Daoy (cell line): Measurements from ENCODE around the gene LUC7L. TPM values are rescaled to one million over a fixed set of nuclear protein-coding genes. Genes with fewer than 3 reads are reported as not detected.
"Not testable (repeated sequence)": the region's sequence is repeated elsewhere in the genome, so short reads cannot be mapped to it uniquely, and the experiment has no call there.

Experiments
- DNase-seq: peaks from one replicate; pipeline ENCODE4 v3.0.0-alpha.2; 2015; ENCODE audit warnings: low read depth
- total RNA-seq: library from RNA; depleted of rRNA; stranded (reverse); fragments of >200 nt; shearing (Covaris generic); gene quantifications from 2 replicates; pipeline ENCODE4 v1.2.3, GENCODE V29; 2014

LUC7L gene
- total RNA-seq, 1 experiment from 2014 or later: 42.3 TPM

- DNase-seq: peak; percentile 46
These were observed 49.1 kb downstream of the LUC7L start, which contains the start of gene HBQ1 for GRCh38 chr16:180101-180675. Gene HBQ1 (plus strand): TSS chr16:180459. CDS start chr16:180487, 28 bp downstream.

DNA sequence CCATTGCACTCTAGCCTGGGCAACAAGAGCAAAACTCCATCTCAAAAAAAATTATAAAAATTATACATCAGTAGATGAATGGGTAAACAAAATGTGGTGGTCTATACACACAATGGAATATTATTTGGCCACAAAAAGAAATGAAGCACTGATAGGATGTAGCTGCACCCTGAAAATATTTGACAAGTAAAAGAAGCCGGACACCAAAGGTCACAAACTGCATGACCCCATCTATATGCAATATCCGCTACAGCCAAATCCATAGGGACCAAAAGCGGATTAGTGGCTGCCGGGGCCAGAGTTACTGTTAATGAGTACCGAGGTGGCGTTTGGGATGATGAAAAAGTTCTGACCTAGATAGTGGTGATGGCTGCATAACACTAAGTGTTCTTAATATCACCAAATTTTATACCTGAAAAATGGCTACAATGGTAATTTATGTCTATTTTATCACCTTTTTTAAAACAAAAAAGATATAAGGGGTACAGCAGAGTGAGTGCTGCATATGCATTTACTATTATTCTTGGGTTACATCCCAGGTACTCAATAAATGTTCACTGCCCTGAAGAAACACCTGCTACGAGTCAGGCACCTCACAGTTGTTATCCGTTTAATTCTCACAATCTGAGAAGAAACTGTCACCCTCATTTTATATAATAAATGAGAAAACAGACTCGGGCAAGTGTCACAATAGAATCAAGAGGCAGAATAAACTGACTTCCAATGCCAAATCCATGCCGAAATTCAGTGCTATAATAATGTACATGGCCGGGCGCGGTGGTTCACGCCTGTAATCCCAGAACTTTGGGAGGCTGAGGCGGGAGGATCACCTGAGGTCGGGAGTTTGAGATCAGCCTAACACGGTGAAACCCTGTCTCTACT, 49.8 kb downstream of the LUC7L start:
- DNase-seq: no peak

DNA sequence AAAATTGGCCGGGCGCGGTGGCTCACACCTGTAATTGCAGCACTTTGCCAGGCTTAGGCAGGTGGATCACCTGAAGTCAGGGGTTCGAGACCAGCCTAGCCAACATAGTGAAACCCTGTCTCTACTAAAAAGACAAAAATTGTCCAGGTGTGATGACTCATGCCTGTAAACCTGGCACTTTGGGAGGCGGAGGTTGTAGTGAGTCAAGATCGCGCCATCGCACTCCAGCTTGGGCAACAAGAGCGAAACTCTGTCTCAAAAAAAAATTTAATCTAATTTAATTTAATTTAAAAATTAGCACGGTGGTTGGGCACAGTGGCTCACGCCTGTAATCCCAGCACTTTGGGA, 50.6 kb downstream of the LUC7L start:
- DNase-seq: no peak

- no peak for DNase-seq
These were observed 51.1 kb downstream of the LUC7L start for GRCh38 chr16:177981-178667.

GRCh38 chr16:177394-177822, 51.8 kb downstream of the LUC7L start:
- no peak for DNase-seq

- not testable (repeated sequence) for DNase-seq
These were observed 52.5 kb downstream of the LUC7L start, which contains the start of gene HBA1 for GRCh38 chr16:176477-177382. Gene HBA1 (plus strand): TSS chr16:176680. CDS start chr16:176717, 37 bp downstream.

DNA sequence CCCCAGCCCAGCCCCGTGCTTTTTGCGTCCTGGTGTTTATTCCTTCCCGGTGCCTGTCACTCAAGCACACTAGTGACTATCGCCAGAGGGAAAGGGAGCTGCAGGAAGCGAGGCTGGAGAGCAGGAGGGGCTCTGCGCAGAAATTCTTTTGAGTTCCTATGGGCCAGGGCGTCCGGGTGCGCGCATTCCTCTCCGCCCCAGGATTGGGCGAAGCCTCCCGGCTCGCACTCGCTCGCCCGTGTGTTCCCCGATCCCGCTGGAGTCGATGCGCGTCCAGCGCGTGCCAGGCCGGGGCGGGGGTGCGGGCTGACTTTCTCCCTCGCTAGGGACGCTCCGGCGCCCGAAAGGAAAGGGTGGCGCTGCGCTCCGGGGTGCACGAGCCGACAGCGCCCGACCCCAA, 53.2 kb downstream of the LUC7L start:
- DNase-seq: not testable (repeated sequence)

DNA sequence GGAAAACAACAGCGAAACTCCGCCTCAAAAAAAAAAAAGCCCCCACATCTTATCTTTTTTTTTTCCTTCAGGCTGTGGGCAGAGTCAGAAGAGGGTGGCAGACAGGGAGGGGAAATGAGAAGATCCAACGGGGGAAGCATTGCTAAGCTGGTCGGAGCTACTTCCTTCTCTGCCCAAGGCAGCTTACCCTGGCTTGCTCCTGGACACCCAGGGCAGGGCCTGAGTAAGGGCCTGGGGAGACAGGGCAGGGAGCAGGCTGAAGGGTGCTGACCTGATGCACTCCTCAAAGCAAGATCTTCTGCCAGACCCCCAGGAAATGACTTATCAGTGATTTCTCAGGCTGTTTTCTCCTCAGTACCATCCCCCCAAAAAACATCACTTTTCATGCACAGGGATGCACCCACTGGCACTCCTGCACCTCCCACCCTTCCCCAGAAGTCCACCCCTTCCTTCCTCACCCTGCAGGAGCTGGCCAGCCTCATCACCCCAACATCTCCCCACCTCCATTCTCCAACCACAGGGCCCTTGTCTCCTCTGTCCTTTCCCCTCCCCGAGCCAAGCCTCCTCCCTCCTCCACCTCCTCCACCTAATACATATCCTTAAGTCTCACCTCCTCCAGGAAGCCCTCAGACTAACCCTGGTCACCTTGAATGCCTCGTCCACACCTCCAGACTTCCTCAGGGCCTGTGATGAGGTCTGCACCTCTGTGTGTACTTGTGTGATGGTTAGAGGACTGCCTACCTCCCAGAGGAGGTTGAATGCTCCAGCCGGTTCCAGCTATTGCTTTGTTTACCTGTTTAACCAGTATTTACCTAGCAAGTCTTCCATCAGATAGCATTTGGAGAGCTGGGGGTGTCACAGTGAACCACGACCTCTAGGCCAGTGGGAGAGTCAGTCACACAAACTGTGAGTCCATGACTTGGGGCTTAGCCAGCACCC, 54.0 kb downstream of the LUC7L start:
- no peak for DNase-seq

- DNase-seq: peak; percentile 38
These were observed 55.1 kb downstream of the LUC7L start for GRCh38 chr16:173928-174769.

GRCh38 chr16:173211-173854, 55.9 kb downstream of the LUC7L start:
- DNase-seq: not testable (repeated sequence)

DNA sequence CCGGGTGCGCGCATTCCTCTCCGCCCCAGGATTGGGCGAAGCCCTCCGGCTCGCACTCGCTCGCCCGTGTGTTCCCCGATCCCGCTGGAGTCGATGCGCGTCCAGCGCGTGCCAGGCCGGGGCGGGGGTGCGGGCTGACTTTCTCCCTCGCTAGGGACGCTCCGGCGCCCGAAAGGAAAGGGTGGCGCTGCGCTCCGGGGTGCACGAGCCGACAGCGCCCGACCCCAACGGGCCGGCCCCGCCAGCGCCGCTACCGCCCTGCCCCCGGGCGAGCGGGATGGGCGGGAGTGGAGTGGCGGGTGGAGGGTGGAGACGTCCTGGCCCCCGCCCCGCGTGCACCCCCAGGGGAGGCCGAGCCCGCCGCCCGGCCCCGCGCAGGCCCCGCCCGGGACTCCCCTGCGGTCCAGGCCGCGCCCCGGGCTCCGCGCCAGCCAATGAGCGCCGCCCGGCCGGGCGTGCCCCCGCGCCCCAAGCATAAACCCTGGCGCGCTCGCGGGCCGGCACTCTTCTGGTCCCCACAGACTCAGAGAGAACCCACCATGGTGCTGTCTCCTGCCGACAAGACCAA, 56.8 kb downstream of the LUC7L start, which contains the start of gene HBA2:
Gene HBA2, plus strand, starts transcription at position 503 of the 568 bp plus-strand sequence. Its CDS starts 37 bp downstream, at position 540.
- not testable (repeated sequence) for DNase-seq

- DNase-seq: no peak
These were observed 58.5 kb downstream of the LUC7L start for GRCh38 chr16:170788-171187.

GRCh38 chr16:170088-170507, 59.2 kb downstream of the LUC7L start:
- DNase-seq: peak; percentile 38

GRCh38 chr16:169014-169413, 60.2 kb downstream of the LUC7L start:
- DNase-seq: no peak

GRCh38 chr16:168424-168823, 60.8 kb downstream of the LUC7L start:
- DNase-seq: peak; percentile 29

DNA sequence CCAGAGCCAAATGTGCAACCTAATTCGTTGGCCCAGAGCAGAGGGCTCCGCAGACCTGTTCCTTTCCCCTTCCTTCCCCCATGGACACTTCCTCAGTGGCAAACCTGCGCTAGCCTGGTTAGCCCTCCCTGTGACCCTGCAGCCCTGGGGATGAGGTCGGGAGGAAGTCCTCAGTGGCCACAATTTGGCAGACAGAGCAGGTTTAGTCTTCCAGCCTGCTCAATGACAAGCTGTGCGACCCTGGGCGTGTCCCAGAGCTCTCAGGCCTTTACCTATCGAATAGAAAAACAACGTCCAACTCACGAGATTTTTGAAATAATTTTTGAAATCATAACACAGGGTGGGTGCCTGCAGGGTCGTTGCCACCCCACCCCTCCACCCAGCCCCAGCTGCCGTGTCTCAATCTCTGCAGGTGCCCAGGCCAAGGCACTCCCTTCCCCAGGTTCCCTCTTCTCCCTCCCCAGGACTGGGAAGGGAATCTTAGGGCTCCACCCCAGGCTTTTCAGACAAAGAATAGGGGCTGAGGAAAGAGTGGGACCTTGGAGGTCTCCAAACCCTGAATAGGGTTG, 62.0 kb downstream of the LUC7L start:
- DNase-seq: no peak

- DNase-seq: no peak
These were observed 62.7 kb downstream of the LUC7L start for GRCh38 chr16:166375-167121.
